Fibroblast of lung (primary cell): ENCODE data around the gene ANO10. TPM values are rescaled to one million over a fixed set of nuclear protein-coding genes. Genes with fewer than 3 reads are reported as not detected.

Experiments
- DNase-seq, 2 donors: peaks; one replicate each; pipeline versions ENCODE4 v3.0.0 to v3.0.0-alpha.2; 2010; ENCODE audit warnings: low read depth in 2 of 2
- H2AFZ ChIP-seq: 2 replicates; pipeline ENCODE4 v1.5.1; 2012; ENCODE audit warnings: low read length, control low read depth, inconsistent platforms
- H3K27ac ChIP-seq: 2 replicates; pipeline ENCODE4 v1.5.1; 2011; ENCODE audit warnings: low read length, control low read depth; ENCODE audit not compliant: insufficient read depth
- H3K27me3 ChIP-seq: 2 replicates; pipeline ENCODE4 v1.5.1; 2011; ENCODE audit warnings: mild to moderate bottlenecking, low read length; ENCODE audit not compliant: control insufficient read depth, insufficient read depth
- H3K36me3 ChIP-seq: 2 replicates; pipeline ENCODE4 v1.5.1; 2011; ENCODE audit warnings: low read length; ENCODE audit not compliant: control insufficient read depth, insufficient read depth
- H3K4me1 ChIP-seq: 2 replicates; pipeline ENCODE4 v1.5.1; 2011; ENCODE audit warnings: low read length; ENCODE audit not compliant: control insufficient read depth, insufficient read depth; ENCODE audit errors: extremely low read depth
- H3K4me2 ChIP-seq: 2 replicates; pipeline ENCODE4 v1.5.1; 2011; ENCODE audit warnings: low read length, control low read depth; ENCODE audit not compliant: insufficient read depth; ENCODE audit errors: extremely low read depth
- H3K4me3 ChIP-seq, 4 experiments: fragments of 200-600 bp in 1 of 4; sonication (generic) in 1 of 4; replicated peaks in 1 of 4; 2 replicates each; pipeline ENCODE4 v1.5.1; 2011 to 2016; ENCODE audit warnings: low read length in 4 of 4, low read depth in 3 of 4, mild to moderate bottlenecking in 3 of 4, control low read depth in 2 of 4, inconsistent platforms in 1 of 4, mixed read lengths in 1 of 4; ENCODE audit not compliant: insufficient read depth in 1 of 4; ENCODE audit errors: control extremely low read depth in 1 of 4
- H3K79me2 ChIP-seq: 2 replicates; pipeline ENCODE4 v1.5.1; 2012; ENCODE audit warnings: mild to moderate bottlenecking, low read length, inconsistent platforms; ENCODE audit not compliant: control insufficient read depth, insufficient read depth
- H3K9ac ChIP-seq: 2 replicates; pipeline ENCODE4 v1.5.1; 2011; ENCODE audit warnings: mild to moderate bottlenecking, low read length, control low read depth; ENCODE audit not compliant: insufficient read depth
- H3K9me3 ChIP-seq: 2 replicates; pipeline ENCODE4 v1.5.1; 2012; ENCODE audit warnings: low read depth, low read length; ENCODE audit not compliant: control insufficient read depth, insufficient read depth
- H4K20me1 ChIP-seq: 2 replicates; pipeline ENCODE4 v1.5.1; 2011; ENCODE audit warnings: low read length; ENCODE audit not compliant: control insufficient read depth, insufficient read depth; ENCODE audit errors: extremely low read depth
- CTCF ChIP-seq, 2 donors: IDR thresholded peaks in 1 of 2; conservative IDR thresholded peaks in 1 of 2; 1 replicate in 1 of 2; 2 replicates in 1 of 2; pipeline ENCODE4 v1.5.1; 2011 to 2012; ENCODE audit warnings: low read length in 2 of 2, control low read depth in 1 of 2, inconsistent platforms in 1 of 2, low read depth in 1 of 2, mild to moderate bottlenecking in 1 of 2
- EZH2 ChIP-seq: IDR thresholded peaks from 2 replicates; pipeline ENCODE4 v1.5.1; 2012; ENCODE audit warnings: low read length, control low read depth, mild to moderate bottlenecking; ENCODE audit errors: missing control alignments
- polyA plus RNA-seq, 2 donors: library from polyadenylated mRNA; depleted of rRNA in 1 of 2; stranded (reverse) in 1 of 2; unstranded in 1 of 2; fragments of >200 nt; gene quantifications; 2 replicates each; pipeline ENCODE4 v1.2.1, GENCODE V29; 2011 to 2012; ENCODE audit warnings: missing spikeins in 1 of 2
- total RNA-seq: library from RNA; depleted of rRNA; stranded (reverse); fragments of >200 nt; gene quantifications from 2 replicates; pipeline ENCODE4 v1.2.1, GENCODE V29; 2014

ANO10 gene
- total and polyA plus RNA-seq, 2 donors (not counting 1 experiment from before 2014, with no cell fraction given), result 103 to 138 TPM

DNA sequence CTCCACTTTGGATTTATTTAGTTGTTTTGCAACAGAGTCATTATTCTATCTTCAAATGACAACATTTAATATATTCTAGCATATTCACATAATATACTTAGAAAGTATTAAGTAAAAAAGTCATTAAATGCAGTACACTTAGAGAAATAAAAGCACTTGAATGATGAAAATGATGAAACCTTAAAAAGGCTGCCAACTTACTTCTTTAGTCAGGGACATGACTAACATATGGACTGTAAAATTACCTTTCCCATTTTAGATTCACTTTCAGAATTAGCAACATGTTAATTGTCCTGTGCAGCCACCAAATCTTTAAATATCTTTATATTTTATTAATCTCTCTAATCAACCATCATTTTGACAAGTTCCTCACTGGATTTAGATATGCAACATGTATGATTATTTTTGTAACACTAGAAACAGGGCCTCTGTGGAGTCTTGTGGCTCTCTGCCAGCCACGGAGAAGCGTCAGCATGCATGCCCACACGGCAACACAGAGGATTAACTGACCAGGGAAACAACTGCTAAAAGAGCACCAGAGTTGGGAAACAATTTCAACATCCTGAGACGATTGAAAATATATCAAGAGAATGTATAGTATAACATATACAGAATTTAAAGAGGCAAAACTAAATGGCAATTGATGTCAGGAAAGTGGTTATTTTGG is 95.7 kb downstream of the ANO10 start:
- Histone ChIP-seq H2AFZ (no peak overlapping the region), H3K4me3 (no peak overlapping the region), H3K4me1 (no peaks in the 10 kb centered on the region), H4K20me1 (no peaks in the 10 kb centered on the region), H3K4me2 (no peak overlapping the region), H3K9me3 (no peaks in the 10 kb centered on the region), H3K79me2 (no peaks in the 10 kb centered on the region), H3K9ac (no peak overlapping the region), H3K27me3 (no peaks in the 10 kb centered on the region), H3K27ac (no peak overlapping the region), H3K36me3 (no peaks in the 10 kb centered on the region)
- DNase-seq, result peak; percentile 14 to 61
- TF ChIP-seq CTCF (conservative IDR thresholded peaks at IDR 0.05 in 1 of 2, IDR thresholded peaks at IDR 0.05 in 1 of 2; ENCODE audit: low read depth in 1 of 2, low read length in 2 of 2) (no peak), EZH2 (no peak)

GRCh38 chr3:43525386-43525785 is 96.4 kb downstream of the ANO10 start:
- Histone ChIP-seq H3K4me1 (no peaks in the 10 kb centered on the region), H3K9ac (no peak overlapping the region), H4K20me1 (no peaks in the 10 kb centered on the region), H3K36me3 (no peaks in the 10 kb centered on the region), H3K27me3 (no peaks in the 10 kb centered on the region), H3K4me3 (no peak overlapping the region), H3K79me2 (no peaks in the 10 kb centered on the region), H3K4me2 (no peak overlapping the region), H3K27ac (no peak overlapping the region), H3K9me3 (no peaks in the 10 kb centered on the region), H2AFZ (no peak overlapping the region)
- no peak for DNase-seq
- TF ChIP-seq CTCF (conservative IDR thresholded peaks at IDR 0.05 in 1 of 2, IDR thresholded peaks at IDR 0.05 in 1 of 2; ENCODE audit: low read depth in 1 of 2, low read length in 2 of 2) (no peak), EZH2 (no peak)

DNA sequence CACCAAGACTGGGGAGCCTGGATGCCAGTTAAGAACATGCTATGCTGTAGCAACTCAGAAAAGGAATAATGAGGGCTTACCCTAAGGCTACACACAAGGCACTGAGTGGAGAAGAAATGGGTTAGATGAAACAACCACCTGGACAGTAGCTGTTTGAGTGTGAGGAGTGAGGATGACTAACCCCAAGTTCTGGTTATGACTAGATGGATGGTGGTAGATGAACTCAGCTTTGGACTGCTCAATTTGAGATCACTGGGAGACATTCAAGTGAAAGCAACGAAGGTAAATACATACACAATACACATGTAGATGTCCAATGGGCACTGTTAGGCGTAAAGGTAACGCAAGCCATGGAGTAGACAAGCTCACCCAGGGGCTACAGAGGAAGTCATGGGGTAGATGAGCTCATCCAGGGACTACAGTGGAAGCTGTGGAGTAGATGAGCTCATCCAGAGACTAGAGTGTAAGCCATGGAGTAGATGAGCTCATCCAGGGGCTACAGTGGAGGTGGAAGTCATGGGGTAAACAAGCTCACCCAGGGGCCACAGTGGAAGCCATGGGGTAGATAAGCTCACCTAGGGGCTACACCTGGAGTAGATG is 98.3 kb downstream of the ANO10 start:
- TF ChIP-seq EZH2, result no peak
- TF ChIP-seq CTCF (conservative IDR thresholded peaks at IDR 0.05 in 1 of 2, IDR thresholded peaks at IDR 0.05 in 1 of 2; ENCODE audit: low read depth in 1 of 2, low read length in 2 of 2), result no peak
- Histone ChIP-seq H3K4me1 (no peaks in the 10 kb centered on the region), H3K27me3 (no peaks in the 10 kb centered on the region), H2AFZ (no peak overlapping the region), H3K79me2 (no peaks in the 10 kb centered on the region), H3K36me3 (no peaks in the 10 kb centered on the region), H3K4me2 (no peak overlapping the region), H3K9ac (no peak overlapping the region), H3K4me3 (no peak overlapping the region), H3K27ac (no peak overlapping the region), H3K9me3 (no peaks in the 10 kb centered on the region), H4K20me1 (no peaks in the 10 kb centered on the region)
- DNase-seq, result peak in 1 of 2 donors; percentile 17
